ENCODE data around the gene SLC37A1.

- no peak for TF ChIP-seq E2F5 (CRISPR knock-in tag; conservative IDR thresholded peaks at IDR 0.05)
- no peak for TF ChIP-seq FOXM1 (CRISPR knock-in tag; IDR thresholded peaks at IDR 0.05)
- TF ChIP-seq RNF2 (conservative IDR thresholded peaks at IDR 0.05; ENCODE audit: low read depth): no peak
- TF ChIP-seq ZNF816 (CRISPR knock-in tag; IDR thresholded peaks at IDR 0.05; ENCODE audit: borderline replicate concordance): no peak
- TF ChIP-seq POLR2A (IDR thresholded peaks at IDR 0.05; ENCODE audit: insufficient read depth in 1 of 2, low read depth in 2 of 2, low read length in 2 of 2): no peak
- no peak for TF ChIP-seq YY1 (IDR thresholded peaks at IDR 0.05; ENCODE audit: insufficient read depth, insufficient replicate concordance, low read depth, low read length)
- TF ChIP-seq PAXIP1 (CRISPR knock-in tag; conservative IDR thresholded peaks at IDR 0.05): no peak
- no peak for TF ChIP-seq ZFYVE20 (CRISPR knock-in tag; IDR thresholded peaks at IDR 0.05; ENCODE audit: borderline replicate concordance, low read depth)
- TF ChIP-seq ATF3 (CRISPR knock-in tag; IDR thresholded peaks at IDR 0.05): no peak
- no peak for TF ChIP-seq ARNTL (CRISPR knock-in tag; IDR thresholded peaks at IDR 0.05)
- TF ChIP-seq EZH2 (conservative IDR thresholded peaks at IDR 0.05; ENCODE audit: low read depth, low read length): no peak
Observed at GRCh38 chr21:42611852-42612251, 98.2 kb downstream of the SLC37A1 start.

Data from HepG2 (cell line).